Measurements from ENCODE around the gene TCF21.

DNA sequence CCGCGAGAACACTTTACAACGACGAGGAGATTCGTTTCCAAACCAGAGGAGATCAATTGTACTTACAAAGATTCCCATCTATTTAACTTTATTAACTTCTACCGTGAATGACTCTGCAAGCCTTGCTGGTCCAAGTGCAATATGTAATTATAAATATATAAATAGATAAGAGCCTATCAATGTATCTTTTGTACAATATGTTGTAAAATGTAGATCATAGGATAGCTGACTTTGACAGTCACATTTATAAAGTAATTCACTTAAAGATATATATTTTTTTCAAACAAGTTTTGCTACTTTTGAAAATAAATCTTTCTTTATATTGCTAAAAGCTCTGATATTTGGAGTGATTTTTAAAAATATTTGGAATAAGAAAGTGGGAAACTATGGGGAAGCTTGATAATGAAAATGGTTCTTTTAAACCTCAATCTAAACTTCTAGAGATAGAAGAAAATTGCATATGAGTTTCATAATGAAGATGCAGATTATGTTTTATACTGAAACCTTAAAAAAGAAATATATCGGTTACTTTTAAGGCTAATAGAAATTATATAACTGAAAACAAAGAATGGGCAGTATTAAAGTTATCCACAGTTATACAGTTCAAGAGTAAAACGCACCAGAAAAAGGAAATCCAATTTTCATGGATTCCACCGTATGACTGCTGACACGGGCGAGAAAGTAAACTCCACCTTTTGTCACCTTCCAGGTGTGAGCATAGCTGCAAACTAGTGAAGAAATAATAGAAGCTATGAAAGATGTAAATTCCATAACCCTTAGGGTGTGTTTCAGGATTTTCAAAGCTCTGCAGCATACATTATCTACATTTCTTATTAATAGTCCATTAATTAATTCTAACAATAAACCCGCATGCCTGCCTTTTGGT, 3.3 kb downstream of the TCF21 start:
- peak; percentile 56 for TF ChIP-seq EZH2phosphoT487 (IDR thresholded peaks at IDR 0.05; ENCODE audit: low read depth, severe bottlenecking, unreplicated experiment)
- TF ChIP-seq, protein P1, sequence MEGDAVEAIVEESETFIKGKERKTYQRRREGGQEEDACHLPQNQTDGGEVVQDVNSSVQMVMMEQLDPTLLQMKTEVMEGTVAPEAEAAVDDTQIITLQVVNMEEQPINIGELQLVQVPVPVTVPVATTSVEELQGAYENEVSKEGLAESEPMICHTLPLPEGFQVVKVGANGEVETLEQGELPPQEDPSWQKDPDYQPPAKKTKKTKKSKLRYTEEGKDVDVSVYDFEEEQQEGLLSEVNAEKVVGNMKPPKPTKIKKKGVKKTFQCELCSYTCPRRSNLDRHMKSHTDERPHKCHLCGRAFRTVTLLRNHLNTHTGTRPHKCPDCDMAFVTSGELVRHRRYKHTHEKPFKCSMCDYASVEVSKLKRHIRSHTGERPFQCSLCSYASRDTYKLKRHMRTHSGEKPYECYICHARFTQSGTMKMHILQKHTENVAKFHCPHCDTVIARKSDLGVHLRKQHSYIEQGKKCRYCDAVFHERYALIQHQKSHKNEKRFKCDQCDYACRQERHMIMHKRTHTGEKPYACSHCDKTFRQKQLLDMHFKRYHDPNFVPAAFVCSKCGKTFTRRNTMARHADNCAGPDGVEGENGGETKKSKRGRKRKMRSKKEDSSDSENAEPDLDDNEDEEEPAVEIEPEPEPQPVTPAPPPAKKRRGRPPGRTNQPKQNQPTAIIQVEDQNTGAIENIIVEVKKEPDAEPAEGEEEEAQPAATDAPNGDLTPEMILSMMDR (IDR thresholded peaks at IDR 0.05; ENCODE audit: poor library complexity) = no peak
- TF ChIP-seq EZH2 (IDR thresholded peaks at IDR 0.05; ENCODE audit: borderline replicate concordance) = no peak
